Muscle layer of duodenum (tissue), 2 donors: Measurements from ENCODE around the gene ZNF92.

Experiments
- H3K27ac ChIP-seq: one replicate; pipeline ENCODE4 v1.7.0; 2013; ENCODE audit warnings: mild to moderate bottlenecking, low read length
- H3K27me3 ChIP-seq: one replicate; pipeline ENCODE4 v1.7.0; 2013; ENCODE audit warnings: low read depth, mild to moderate bottlenecking, control low read depth, low read length
- H3K36me3 ChIP-seq, 2 donors: one replicate each; pipeline ENCODE4 v1.7.0; 2013; ENCODE audit warnings: low read length in 2 of 2, control low read depth in 1 of 2, mild to moderate bottlenecking in 1 of 2; ENCODE audit not compliant: insufficient read depth in 2 of 2, control insufficient read depth in 1 of 2
- H3K4me1 ChIP-seq, 2 donors: one replicate each; pipeline ENCODE4 v1.7.0; 2013; ENCODE audit warnings: low read length in 2 of 2, mild to moderate bottlenecking in 2 of 2, control low read depth in 1 of 2, moderate library complexity in 1 of 2; ENCODE audit not compliant: insufficient read depth in 2 of 2, control insufficient read depth in 1 of 2
- H3K4me3 ChIP-seq, 2 donors: one replicate each; pipeline ENCODE4 v1.7.0; 2013; ENCODE audit warnings: low read length in 2 of 2, low read depth in 1 of 2, mild to moderate bottlenecking in 1 of 2
- H3K9me3 ChIP-seq, 2 donors: one replicate each; pipeline ENCODE4 v1.7.0; 2013; ENCODE audit warnings: low read length in 2 of 2, control low read depth in 1 of 2, mild to moderate bottlenecking in 1 of 2; ENCODE audit not compliant: control insufficient read depth in 1 of 2
- donor health status: healthy.

ZNF92 gene

DNA sequence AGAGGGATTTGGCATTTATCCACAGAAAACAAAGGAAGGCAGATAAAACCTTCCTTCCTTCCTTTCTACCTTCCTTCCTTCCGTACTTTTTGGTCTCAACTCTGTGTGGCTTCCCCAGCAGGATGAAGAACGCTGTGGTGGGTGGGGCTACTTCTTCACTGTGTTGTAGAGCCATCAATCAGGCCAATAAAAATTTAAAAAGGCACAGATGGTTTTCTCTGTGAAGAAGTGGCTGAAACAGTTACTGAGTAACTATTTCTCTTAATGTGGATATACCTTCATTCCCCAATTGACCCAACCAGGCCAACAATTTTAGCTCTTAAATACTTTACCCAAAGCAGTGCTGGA lies 75.8 kb downstream of the ZNF92 start:
- no peak overlapping the region for H3K27ac ChIP-seq
- H3K27me3 ChIP-seq, result no peaks in the 10 kb centered on the region
- no peaks in the 10 kb centered on the region for H3K9me3 ChIP-seq
- no peaks in the 10 kb centered on the region for H3K4me1 ChIP-seq
- no peaks in the 10 kb centered on the region for H3K36me3 ChIP-seq
- no peak overlapping the region for H3K4me3 ChIP-seq
